Choroid plexus epithelial cell (primary cell): ENCODE results near the gene HLX.

ENCODE experiments used
- DNase-seq: peaks from one replicate; pipeline ENCODE4 v3.0.0-alpha.2; 2010; ENCODE audit warnings: low read depth
- H3K4me3 ChIP-seq: 2 replicates; pipeline ENCODE4 v1.5.1; 2011; ENCODE audit warnings: low read depth, mild to moderate bottlenecking, control low read depth, low read length, moderate library complexity
- TF ChIP-seq, protein P1 (sequence below): conservative IDR thresholded peaks from 2 replicates; pipeline ENCODE4 v1.5.1; 2011; ENCODE audit warnings: low read depth, mild to moderate bottlenecking, control low read depth, inconsistent platforms, low read length, moderate library complexity

Gene HLX

DNA sequence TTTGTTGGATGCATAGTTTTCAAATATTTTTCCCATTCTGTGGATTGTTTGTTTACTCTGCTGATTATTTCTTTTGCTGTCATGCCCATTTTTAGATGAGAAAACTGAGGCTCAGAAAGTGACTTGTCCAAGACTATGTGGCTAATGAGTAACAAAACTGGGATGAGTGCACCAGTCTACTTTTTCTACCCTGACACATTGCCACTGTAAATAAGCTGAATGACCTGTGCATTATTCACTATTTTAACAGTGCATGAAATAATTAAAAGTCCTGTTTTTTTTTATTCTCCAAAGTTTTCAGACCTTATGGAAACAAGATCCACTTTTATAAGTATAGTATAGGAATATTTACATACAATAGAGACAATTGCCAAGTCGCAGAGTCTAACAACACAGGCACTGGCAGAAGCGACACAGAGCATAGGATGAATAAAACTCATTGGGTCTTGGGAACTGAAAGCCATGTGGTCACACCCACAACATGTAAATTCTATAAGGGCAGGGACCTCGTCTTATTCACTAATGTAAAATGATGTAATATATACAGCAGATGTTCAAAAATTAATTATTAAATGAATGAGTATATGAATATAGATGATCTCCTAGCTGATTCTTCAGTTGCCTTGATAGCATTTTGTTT lies 45.2 kb downstream of the HLX start:
- DNase-seq: no peak
- no peak overlapping the region for H3K4me3 ChIP-seq
- TF ChIP-seq, protein P1, sequence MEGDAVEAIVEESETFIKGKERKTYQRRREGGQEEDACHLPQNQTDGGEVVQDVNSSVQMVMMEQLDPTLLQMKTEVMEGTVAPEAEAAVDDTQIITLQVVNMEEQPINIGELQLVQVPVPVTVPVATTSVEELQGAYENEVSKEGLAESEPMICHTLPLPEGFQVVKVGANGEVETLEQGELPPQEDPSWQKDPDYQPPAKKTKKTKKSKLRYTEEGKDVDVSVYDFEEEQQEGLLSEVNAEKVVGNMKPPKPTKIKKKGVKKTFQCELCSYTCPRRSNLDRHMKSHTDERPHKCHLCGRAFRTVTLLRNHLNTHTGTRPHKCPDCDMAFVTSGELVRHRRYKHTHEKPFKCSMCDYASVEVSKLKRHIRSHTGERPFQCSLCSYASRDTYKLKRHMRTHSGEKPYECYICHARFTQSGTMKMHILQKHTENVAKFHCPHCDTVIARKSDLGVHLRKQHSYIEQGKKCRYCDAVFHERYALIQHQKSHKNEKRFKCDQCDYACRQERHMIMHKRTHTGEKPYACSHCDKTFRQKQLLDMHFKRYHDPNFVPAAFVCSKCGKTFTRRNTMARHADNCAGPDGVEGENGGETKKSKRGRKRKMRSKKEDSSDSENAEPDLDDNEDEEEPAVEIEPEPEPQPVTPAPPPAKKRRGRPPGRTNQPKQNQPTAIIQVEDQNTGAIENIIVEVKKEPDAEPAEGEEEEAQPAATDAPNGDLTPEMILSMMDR: no peak

DNA sequence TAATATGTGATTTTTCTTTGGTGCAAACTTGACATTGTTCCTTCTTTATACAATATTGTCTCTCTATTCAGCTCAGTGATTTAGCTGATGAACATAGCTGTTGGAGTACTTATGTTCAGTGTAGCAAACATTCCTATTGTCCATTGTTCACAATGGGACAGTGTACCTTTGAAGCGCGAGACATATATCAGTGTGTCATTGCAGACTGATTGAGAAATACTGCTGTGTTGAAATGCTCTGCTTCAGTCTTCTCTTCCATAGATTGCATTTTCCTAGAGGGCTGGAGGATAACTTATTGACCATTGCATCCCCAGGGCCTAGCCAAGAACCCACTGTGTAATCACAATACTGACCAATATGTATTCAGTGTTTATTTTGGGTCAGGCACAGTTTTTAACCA lies 46.5 kb downstream of the HLX start:
- DNase-seq: no peak

DNA sequence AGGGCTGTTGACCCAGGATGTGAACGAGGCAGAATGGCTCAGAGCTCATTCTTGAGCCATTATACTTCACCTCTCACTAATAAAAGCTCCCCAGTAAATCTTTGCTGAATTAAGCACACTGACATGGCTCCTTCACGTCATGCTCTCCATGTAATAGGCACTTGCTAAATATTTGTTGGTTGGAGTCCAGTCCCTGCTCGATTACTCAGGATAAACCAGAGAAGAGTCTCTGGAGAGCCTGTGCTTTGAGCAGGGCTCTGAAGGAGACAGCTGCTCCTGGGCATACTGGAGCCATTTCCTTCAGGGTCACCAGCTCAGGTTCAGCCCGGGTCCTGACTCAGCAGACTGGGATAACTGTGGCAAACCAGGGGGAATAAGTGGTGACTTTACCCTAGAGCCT lies 46.9 kb downstream of the HLX start:
- TF ChIP-seq, protein P1: no peak
- no peak overlapping the region for H3K4me3 ChIP-seq
- DNase-seq: no peak

More for the DNA sequence above, 46.5 kb downstream of the HLX start:
- TF ChIP-seq, protein P1: no peak
- no peak overlapping the region for H3K4me3 ChIP-seq

DNA sequence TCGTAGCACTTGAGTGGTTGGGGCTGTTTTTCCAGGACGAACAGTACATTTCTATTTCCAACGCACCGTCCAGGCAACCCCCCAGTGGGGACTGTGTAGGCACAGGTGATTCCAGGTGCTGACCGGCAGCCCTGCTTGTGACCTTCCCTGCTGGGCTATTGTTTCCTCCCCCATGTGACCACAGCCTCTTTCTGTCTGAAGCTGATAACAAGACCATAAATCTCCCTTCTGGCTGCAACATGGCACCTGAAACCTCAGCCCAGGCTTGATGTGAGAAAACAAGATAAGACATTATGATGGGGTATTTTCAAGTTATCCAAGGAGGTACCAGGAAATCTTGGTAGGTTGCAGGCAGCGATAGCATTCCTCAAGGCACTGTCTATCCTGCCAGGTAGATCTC lies 48.2 kb downstream of the HLX start:
- TF ChIP-seq, protein P1: no peak
- DNase-seq: no peak
- H3K4me3 ChIP-seq: no peak overlapping the region

DNA sequence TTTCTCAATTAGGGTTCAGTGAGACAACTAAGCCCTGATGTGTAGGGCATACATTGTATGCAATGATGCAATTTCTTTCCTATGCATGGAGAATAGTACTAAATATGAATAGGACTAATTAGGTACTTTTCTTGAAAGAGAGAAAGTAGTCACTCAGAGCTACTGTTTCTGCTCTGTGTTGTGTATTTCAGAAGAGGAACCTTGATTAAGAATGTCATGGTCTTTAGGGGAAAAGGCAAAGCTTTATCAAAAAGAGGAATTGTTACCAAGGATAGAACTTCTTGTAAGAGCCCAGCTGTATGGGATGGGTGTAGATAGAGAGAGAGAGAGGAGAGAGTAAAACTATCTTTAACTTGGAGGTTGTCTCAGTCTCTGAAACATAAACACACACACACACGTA lies 49.1 kb downstream of the HLX start:
- no peak overlapping the region for H3K4me3 ChIP-seq
- TF ChIP-seq, protein P1: no peak
- no peak for DNase-seq

DNA sequence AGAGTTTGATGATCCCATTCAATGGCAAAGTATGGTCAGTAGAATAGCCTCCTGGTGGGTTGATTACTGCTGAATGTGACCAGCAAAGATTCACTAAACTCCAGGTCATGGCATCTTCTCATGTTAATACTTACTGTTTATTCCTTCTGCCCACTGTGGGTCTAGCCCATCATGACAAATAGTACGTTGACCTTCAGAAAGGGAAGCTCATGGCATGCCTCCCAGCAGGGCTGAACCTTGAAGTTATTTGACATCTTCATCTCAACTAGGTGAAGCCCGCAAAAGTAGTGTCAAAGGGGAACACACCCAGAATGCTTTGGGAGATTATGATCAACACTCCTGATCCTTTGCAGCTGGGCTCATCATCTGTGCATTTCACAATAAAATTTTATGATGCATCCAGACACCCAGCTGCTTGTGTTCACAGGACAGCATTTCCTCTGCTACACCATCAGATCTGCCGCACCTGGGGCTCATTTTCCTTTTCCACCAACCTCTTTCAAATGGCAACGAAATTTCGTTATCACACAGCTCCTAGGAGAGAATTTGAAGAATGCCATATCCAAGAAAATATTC lies 49.6 kb downstream of the HLX start:
- no peak overlapping the region for H3K4me3 ChIP-seq
- no peak for DNase-seq
- TF ChIP-seq, protein P1: no peak

DNA sequence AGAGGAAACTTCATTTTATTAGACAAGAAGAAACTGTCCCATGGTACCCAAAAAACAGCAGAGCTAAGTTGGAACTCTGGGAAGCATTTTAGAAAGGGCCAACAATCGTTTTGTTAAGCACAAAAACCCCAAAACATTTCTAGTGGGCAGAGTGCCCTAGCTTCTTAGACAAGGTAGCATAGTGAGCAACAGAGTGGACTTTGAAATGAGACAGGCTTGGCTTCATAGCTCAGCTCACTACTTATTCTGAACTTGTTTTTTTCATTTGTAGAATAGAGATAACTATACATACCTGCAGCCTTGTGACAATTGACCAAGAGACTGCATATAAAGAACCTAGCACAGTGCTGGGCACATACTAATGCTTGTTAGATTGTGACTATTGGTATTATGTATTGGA lies 50.1 kb downstream of the HLX start:
- no peak overlapping the region for H3K4me3 ChIP-seq
- no peak for DNase-seq
- TF ChIP-seq, protein P1: no peak
